ENCODE data around the gene ARMC7. TPM values are rescaled to one million over a fixed set of nuclear protein-coding genes. Genes with fewer than 3 reads are reported as not detected.

Gene ARMC7
- total and polyA plus RNA-seq, 10 of the 15 experiments (the other 5 are each of a cell fraction or from before 2014, with no cell fraction given), result 1.5 to 19.8 (median 6.3) TPM

GRCh38 chr17:75075597-75076336 lies 34.0 kb upstream of the ARMC7 start:
- POLR2A ChIA-PET, result interaction anchor here (0.6 to 3.9 kb wide), 4 partner anchors 13 to 55 kb away, joined by 4 to 15 read pairs (median 6); partner anchors contain the start of gene SLC16A5
- H3K36me3 ChIP-seq (ENCODE audit: control insufficient read depth in 2 of 2, insufficient read depth in 2 of 2, low read length in 1 of 2), result no peaks in the 10 kb centered on the region
- TF ChIP-seq E2F8 (IDR thresholded peaks at IDR 0.05; ENCODE audit: low read depth, partially characterized antibody) (no peak), BHLHE40 (IDR thresholded peaks at IDR 0.05; ENCODE audit: borderline replicate concordance in 1 of 2, low read depth in 2 of 2, low read length in 1 of 2) (no peak), MTA2 (IDR thresholded peaks at IDR 0.05; ENCODE audit: low read depth) (no peak), SMAD1 (IDR thresholded peaks at IDR 0.05; ENCODE audit: low read depth, partially characterized antibody) (no peak), SUZ12 (IDR thresholded peaks at IDR 0.05; ENCODE audit: unreplicated experiment) (no peak), FOS (IDR thresholded peaks at IDR 0.05; ENCODE audit: borderline replicate concordance, extremely low read depth, insufficient read length) (no peak), E2F4 (IDR thresholded peaks at IDR 0.05; ENCODE audit: low read depth, low read length) (no peak), MEF2B (IDR thresholded peaks at IDR 0.05; ENCODE audit: partially characterized antibody, poor library complexity, severe bottlenecking) (no peak), FOXK2 (IDR thresholded peaks at IDR 0.05) (no peak), PKNOX1 (IDR thresholded peaks at IDR 0.05) (no peak)
- TF ChIP-seq, protein P1, sequence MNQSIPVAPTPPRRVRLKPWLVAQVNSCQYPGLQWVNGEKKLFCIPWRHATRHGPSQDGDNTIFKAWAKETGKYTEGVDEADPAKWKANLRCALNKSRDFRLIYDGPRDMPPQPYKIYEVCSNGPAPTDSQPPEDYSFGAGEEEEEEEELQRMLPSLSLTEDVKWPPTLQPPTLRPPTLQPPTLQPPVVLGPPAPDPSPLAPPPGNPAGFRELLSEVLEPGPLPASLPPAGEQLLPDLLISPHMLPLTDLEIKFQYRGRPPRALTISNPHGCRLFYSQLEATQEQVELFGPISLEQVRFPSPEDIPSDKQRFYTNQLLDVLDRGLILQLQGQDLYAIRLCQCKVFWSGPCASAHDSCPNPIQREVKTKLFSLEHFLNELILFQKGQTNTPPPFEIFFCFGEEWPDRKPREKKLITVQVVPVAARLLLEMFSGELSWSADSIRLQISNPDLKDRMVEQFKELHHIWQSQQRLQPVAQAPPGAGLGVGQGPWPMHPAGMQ (IDR thresholded peaks at IDR 0.05; ENCODE audit: borderline replicate concordance), result no peak
- TF ChIP-seq, protein P2, sequence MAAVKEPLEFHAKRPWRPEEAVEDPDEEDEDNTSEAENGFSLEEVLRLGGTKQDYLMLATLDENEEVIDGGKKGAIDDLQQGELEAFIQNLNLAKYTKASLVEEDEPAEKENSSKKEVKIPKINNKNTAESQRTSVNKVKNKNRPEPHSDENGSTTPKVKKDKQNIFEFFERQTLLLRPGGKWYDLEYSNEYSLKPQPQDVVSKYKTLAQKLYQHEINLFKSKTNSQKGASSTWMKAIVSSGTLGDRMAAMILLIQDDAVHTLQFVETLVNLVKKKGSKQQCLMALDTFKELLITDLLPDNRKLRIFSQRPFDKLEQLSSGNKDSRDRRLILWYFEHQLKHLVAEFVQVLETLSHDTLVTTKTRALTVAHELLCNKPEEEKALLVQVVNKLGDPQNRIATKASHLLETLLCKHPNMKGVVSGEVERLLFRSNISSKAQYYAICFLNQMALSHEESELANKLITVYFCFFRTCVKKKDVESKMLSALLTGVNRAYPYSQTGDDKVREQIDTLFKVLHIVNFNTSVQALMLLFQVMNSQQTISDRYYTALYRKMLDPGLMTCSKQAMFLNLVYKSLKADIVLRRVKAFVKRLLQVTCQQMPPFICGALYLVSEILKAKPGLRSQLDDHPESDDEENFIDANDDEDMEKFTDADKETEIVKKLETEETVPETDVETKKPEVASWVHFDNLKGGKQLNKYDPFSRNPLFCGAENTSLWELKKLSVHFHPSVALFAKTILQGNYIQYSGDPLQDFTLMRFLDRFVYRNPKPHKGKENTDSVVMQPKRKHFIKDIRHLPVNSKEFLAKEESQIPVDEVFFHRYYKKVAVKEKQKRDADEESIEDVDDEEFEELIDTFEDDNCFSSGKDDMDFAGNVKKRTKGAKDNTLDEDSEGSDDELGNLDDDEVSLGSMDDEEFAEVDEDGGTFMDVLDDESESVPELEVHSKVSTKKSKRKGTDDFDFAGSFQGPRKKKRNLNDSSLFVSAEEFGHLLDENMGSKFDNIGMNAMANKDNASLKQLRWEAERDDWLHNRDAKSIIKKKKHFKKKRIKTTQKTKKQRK (IDR thresholded peaks at IDR 0.05; ENCODE audit: low read depth, low read length), result no peak

More at GRCh38 chr17:75075597-75076336, 34.0 kb upstream of the ARMC7 start:
- no peak overlapping the region for H3K4me2 ChIP-seq (ENCODE audit: control insufficient read depth, insufficient read depth)
- no peaks in the 10 kb centered on the region for H4K20me1 ChIP-seq (ENCODE audit: control insufficient read depth, insufficient read depth)
- no peaks in the 10 kb centered on the region for H3K27me3 ChIP-seq (replicated peaks in 1 of 2; ENCODE audit: control insufficient read depth in 2 of 2, insufficient read depth in 2 of 2, low read length in 1 of 2)
- ChIA-PET CTCF (interaction anchor here (1.4 to 7.6 kb wide), 2 partner anchors 37 to 115 kb away, joined by 4 to 54 read pairs; no protein-coding TSS in a partner anchor), SMC1A (ENCODE audit: uncharacterized antibody, unreplicated experiment) (interaction anchor here (1.1 to 1.4 kb wide), 2 partner anchors 114 to 126 kb away, joined by 3 to 7 read pairs; no protein-coding TSS in a partner anchor), RAD21 (ENCODE audit: unreplicated experiment) (interaction anchor here (1.1 to 1.7 kb wide), 4 partner anchors 27 to 114 kb away, joined by 3 to 10 read pairs (median 6); no protein-coding TSS in a partner anchor)
- BruUV-seq (replicated peaks), result no TSS peak
- no peaks in the 10 kb centered on the region for H3K79me2 ChIP-seq (ENCODE audit: control insufficient read depth, insufficient read depth, low read length)
- no peak for DNase-seq (ENCODE audit: low read depth, low spot score)
- peaks cover 30% of the 10 kb centered on the region for H3K4me1 ChIP-seq (ENCODE audit: control insufficient read depth, insufficient read depth, low read length)
- no peak for FAIRE-seq
- H3K27ac ChIP-seq (ENCODE audit: control insufficient read depth, insufficient read depth), result no peak overlapping the region
- no peak overlapping the region for H3K4me3 ChIP-seq
- 75% methylated on average over 4 of the region's 4 CpGs for WGBS (ENCODE audit: insufficient coverage, insufficient replicate concordance, low lambda C conversion rate, missing lambda C conversion rate)
- in situ Hi-C loops (cut with MboI), result no loop called here
- no peak for ATAC-seq
- H3K9ac ChIP-seq (ENCODE audit: control insufficient read depth, insufficient read depth, low read length), result no peak overlapping the region
- intact Hi-C loops (cut with micrococcal nuclease; ENCODE audit: unreplicated experiment), result no loop called here
- no peaks in the 10 kb centered on the region for H3K9me3 ChIP-seq (replicated peaks; ENCODE audit: control insufficient read depth, insufficient read depth, low read length)
- no peak overlapping the region for H2AFZ ChIP-seq (ENCODE audit: control insufficient read depth, low read depth, low read length)

All from GM12878 (cell line).